Glomerular endothelial cell (primary cell): ENCODE data around the gene HTT. TPM values are rescaled to one million over a fixed set of nuclear protein-coding genes. Genes with fewer than 3 reads are reported as not detected.

Experiments
- DNase-seq: peaks from one replicate; pipeline ENCODE4 v3.0.0-alpha.2; 2011; ENCODE audit warnings: low read depth, low spot score; ENCODE audit errors: extremely low read depth
- total RNA-seq: library from RNA; depleted of rRNA; stranded (reverse); fragments of >200 nt; gene quantifications from 2 replicates; pipeline ENCODE4 v1.2.3, GENCODE V29; 2015

HTT gene
- total RNA-seq, 1 donor from 2014 or later: 86.8 TPM

DNA sequence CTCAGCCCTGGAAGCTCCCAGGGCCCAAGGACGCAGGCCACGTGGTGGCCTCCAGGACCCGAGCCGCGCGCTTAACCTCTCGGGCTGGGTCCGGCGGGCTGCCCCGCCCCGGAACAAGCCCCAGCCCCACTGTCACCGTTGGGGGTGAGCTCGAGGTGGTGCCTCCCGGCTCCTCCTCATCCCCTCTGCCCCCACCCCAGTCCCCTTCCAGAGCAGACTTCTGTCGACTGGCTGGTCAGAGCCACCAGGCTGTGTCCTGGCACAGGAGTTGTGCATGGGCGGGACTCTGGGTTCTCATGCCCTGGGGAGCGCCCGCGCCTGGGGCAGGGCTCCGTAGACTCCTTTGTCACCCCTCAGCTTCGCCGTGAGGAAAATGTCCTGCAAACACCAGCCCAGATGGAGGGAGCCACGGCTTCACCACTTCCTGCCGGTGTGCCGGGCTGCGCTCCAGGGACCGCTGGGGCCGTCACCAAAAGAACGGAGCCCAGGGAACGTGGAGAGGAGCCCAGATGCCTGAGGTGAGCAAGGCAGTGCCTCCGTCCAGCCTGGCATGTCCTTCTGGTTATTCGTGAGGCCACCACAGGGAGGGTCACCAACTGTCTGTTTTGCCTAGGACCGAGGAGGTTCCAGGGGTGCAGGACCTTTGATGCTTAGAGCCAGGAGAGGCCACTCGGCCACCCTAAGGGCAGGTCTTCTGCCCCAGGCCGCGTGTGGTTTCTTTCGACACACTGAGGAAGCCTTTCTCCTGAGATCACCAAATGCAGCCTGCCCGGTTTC lies 211.3 kb downstream of the HTT start:
- no peak for DNase-seq

DNA sequence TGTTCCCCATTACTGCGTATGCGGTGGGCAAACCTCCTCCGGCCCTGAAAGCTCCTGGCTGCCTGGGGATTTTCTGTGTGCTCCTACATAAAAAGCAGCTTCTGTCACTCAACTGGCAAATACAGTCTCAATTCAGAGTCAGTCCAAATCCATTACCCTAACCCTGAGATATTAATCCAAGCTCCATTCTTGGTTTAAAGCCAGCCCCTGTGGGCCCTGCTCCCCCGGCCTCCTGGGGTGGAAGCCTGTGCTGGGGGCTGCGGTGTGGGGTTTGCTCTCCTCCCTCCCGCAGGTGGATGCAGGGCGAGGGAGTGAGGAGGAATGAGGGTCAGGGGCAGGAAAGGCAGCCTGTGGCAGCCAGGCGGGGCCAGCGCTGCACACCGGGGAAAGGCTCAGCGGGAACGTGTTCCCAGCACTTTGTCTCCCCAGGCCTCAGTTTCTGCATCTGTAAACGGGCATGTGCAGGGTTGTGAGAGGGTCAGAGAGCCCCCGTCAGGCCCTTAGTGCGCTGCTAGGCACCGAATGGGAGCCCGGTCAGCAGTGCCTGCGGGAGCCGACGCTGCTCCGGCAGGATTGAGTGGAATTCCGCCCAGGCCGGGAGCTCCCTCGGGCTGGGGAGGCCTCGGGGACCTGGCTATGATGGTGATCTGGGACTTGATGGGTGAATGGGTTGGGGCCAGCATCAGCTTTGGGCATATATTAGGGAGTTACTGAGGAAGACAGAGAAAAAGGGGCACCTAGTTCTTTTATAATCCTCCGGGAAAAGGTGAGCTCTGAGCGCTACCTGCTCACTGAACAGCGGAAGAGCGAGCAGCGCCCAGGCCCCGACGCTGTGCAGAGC lies 212.1 kb downstream of the HTT start:
- DNase-seq: no peak

DNA sequence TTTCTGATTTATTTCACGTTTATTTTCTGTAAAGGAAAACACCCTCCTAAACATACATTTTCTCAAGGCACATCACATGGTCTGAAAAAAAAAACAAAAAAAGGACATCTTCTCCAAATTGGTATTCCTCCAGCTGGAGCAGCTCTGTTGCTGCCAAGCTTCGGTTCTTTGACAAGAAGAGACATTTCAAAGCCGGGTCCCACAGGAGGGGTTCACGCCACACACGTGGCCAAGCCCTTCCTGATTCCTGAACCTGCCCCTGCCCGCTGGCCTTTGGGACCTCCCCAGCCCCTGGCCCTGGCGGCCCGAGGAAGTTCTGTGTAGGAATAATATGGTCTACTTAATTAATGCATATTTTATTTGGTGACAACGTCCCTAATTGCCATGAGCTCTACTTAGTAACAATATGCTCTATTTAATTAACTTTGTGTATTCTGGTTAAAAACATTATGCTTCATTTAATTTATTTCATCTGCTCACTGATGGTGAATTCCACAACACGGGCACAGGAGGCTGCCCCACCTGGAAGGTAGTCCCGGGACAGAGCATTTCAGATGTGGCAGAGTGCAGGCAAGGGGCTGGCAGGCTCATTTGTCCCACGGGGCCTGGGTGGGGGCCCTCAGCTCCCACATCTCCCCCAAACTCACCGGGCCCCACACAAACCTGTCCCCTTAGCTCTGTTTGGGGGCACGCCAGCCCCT lies 212.9 kb downstream of the HTT start:
- DNase-seq: no peak

DNA sequence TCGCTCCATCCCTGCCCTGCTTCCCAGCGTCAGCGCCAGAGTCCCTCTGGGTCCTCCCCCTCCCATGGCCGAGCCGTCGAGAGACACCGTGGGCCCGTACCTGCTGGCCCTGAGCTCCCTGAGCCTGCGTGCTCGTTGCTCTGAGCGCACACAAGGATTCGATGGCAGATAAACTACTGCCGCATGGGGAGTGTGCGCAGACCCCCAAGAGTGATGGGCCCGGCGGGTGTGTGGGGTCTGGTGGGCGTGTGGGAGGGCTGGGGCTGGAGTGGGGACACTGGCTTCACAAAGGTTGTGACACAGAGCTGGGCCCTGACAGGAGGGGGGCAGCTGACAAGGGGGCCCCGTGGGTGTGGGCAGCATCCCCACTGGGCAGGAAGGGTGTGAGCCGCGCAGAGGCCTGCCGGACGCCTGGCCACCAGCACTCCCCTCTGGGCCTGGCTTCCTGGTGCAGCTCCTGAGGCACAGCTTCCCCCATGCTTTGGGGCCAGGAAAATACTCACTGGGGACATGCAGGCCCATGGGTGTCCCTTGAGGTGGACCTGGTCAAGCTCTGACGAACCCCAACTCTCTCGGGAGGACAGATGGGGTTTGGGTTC lies 213.6 kb downstream of the HTT start:
- no peak for DNase-seq

DNA sequence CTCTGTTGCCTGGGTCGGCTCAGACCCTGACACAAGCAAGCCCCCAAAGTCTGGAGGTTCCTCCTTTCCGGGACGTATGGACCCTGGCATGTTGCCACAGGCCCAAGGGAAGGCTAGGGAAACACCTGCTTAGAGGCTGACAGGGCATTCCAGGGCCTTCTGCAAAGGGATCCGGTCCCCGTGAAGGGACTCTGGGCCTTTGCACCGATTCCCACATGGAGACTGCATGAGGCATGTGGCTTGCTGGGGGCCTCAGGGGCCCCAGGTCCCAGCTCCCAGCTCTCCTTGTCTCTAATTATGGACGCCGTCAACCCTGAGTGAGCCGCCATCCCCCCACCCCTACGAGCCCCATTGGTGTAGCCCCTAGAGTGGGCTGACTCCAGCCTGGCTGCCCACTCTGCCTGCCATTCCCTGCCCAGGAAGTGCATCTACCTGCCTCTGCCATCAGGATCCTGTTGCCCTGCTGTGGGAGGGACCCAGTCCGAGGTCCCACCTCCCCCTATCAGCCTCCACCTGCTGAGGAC lies 214.2 kb downstream of the HTT start:
- no peak for DNase-seq

DNA sequence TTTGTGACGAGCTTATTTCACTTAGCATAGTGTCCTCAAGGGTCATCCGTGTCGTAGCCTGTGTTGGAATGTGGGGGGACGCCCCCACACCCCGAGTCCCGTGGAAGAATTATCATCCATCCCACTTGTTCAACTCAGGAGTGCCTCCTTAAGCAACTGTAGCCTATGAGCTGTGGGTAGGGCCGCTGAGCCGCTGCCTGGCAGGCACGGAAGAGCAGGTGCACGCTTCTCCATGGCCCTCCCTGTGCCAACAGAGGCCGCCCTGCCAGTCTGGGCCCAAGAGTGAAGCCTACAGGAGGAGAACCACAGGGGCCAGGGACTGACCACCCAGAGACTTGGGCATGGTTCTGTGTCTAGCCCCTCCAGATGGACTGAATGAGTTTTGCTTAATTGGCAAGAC lies 216.0 kb downstream of the HTT start:
- DNase-seq: no peak

DNA sequence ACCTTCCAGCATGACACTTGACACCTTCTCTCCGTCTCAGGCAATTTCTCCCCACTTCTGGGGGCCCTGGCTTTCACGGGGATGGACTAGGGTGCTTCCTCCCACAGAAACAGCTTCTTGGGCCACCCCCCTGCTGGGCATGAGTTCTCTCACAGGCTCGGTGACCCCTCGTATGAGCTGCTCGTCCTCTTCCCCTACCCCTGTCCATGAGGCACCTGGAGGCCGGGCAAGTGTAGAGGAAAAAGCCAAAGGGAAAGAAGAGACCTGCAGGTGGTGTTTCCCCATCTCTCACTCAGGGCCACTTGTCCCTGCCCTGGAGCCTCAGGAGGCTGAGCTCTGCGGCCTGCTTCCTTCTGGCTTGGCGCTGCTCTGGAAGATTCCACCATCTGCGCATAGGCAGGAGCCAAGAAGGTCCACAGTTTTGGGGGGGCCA lies 216.4 kb downstream of the HTT start:
- DNase-seq: no peak

DNA sequence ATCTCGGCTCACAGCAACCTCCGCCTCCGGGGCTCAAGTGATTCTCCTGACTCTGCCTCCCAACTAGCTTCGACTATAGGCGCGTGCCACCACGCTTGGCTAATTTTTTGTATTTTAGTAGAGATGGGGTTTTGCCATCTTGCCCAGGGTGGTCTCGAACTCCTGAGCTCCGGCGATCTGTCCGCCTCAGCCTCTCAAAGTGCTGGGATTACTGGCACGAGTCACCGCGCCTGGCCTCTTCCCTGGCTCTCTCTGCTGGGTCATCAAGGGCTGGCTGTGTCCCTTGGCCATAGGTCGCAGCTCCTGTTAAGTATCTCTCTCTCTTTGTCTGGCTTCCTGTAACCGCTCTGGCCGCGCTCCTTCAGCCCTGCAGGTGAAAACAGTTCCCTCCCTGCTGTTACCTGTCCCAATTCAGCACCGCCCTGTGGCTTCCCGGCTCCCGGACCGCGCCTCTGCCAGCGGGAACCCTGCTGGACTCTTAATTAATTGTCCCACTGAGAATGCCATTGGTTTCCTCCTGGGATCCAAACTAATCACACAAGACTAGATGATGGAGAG lies 217.0 kb downstream of the HTT start:
- DNase-seq: no peak

DNA sequence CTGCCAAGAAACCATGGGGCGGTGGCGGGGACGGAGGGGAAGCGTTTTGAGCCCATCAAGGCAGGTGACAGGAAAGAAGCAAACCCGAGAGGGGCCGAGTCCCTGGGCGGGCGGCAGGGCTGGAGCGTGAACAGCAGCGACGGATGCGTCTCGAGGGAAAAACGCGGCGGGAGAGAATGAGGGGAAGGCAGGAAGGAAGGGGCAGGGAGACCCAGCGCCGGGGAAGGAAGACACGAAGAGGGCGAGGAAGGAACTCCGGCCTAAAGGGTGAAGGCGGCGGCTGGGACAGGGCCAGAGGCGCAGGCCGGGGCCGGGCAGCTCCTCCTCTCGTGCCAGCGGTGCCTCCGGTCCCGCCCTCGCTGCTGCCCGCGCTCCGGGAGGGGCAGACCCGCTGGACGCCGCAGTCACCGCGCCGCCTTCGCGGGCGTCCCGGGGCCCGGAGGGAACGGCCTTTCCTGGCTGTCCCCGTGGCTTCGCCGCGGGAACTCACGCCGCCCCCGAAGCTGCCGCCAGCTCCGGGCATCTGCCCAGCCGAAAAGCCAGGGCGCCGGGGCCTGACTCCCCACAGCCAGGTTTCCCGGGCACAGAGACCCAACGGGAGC lies 217.6 kb downstream of the HTT start:
- DNase-seq: no peak

DNA sequence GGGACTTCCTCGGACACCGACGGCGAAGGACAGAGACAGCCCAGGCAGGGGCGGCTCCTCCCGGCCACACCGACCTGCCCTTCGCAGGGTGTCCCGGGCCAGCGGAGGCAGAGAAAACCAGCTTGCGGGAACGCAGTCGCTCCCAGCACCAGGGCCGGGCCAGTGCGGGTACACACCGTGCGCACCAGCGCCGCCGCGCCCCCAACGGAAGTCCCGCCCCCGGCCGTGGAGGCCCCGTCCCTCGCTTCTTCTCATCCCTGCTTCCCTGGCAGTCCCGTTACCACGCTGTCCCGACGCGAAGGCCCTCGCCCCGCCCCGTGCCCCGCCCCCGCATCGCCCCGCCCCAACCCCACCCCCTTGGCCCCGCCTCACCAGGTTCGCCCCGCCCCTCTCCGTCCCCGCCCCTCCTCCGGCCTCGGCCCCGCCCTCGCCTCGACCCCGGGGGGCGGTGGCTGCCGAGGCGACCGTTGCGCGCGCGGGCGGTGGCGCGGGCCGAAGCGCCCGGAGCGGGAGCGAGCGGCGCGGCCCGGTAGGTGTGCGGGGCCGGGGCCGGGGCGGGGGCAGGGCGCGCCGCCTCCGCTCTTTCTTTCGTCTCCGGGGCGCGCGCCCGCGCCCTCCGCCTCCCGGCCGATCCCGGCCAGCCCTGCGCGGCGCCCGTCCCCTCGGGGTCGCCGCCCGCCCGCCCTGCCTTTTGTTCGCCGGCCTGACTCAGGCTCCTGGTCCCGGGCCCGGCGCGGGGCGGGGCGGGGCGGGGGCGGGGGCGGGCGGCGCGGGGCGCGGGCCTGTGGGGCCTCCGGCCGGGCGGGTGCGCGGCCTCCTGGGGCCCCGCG lies 218.3 kb downstream of the HTT start, which contains the start of gene RGS12:
RGS12 (plus strand) TSS at position 451 of the 830 bp plus-strand sequence. CDS start 23,150 bp downstream, outside the sequence.
- DNase-seq: no peak

Other genes starting within 250 kb of the HTT start
- 242 and 265 TPM in 2 replicates for gene ADD1, start 230.8 kb upstream of the HTT start, total RNA-seq
- 30.1 and 33.2 TPM in 2 replicates for gene NOP14, start 111.3 kb upstream of the HTT start, total RNA-seq
- 5.1 and 6.0 TPM in 2 replicates for gene GRK4, start 111.1 kb upstream of the HTT start, total RNA-seq
- not detected in 2 replicates for gene HTT-AS, start 143 bp upstream of the HTT start, total RNA-seq
- gene MSANTD1, start 174.5 kb downstream of the HTT start, total RNA-seq: 0.34 and 0.64 TPM in 2 replicates
- gene RGS12, start 218.3 kb downstream of the HTT start, total RNA-seq: 67.0 and 92.8 TPM in 2 replicates